ENCODE measurements around the gene FGF1.

FGF1 gene

DNA sequence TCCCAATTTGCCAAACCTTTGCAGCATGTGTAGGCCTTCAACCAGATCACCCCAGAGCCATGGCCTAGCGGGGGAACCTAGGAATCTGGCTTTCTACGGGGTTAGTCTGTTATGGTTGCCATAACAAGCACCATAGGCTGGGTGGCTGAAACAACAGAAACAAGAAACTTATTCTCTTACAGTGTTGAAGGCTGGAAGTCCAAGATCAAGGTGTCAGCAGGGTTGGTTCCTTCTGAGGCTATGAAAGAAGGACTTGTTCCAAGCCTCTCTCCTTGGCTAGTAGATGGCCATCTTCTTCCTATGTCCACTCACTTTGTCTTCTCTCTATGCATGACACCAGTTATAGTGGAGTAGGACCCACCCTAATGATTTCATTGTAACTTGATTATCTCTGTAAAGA, 6.1 kb downstream of the FGF1 start:
- H4K20me1 ChIP-seq (ENCODE audit: insufficient read depth, low read length, poor library complexity, severe bottlenecking) = no peaks in the 10 kb centered on the region

DNA sequence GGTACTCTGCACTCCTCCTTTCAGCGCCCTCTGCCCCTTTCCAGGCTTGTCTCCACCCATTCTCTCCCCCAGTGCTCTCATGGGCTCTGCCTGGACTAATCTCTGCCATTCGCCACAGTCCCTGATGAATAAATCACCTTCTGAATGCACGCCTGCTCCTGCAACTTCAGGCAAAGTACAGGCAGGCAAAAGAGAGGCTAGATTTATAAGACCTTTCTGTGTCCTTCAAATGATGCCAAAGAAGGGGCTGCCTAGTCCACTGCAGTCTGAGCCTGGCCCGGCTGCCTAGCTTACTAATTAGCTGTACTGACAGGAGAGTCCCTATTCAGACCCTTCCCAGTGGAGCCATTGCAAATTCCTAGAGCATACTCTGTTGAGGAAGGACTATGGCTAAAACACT, 7.4 kb downstream of the FGF1 start:
- Histone ChIP-seq H3K9me3 (ENCODE audit: insufficient read depth, low read depth, low read length) (no peaks in the 10 kb centered on the region), H3K4me2 (ENCODE audit: low read depth, low read length, poor library complexity, severe bottlenecking) (no peak overlapping the region), H3K9ac (ENCODE audit: low read depth, low read length, poor library complexity, severe bottlenecking) (no peak overlapping the region), H3K9me2 (replicated peaks; ENCODE audit: low read depth, low read length) (no peaks in the 10 kb centered on the region), H3K4me3 (ENCODE audit: low read length, poor library complexity, severe bottlenecking) (no peak overlapping the region), H2AFZ (ENCODE audit: low read length) (no peak overlapping the region), H3K27me3 (ENCODE audit: insufficient read depth, low read length, poor library complexity, severe bottlenecking) (no peaks in the 10 kb centered on the region), H3K4me1 (ENCODE audit: insufficient read depth, low read length, poor library complexity, severe bottlenecking) (no peaks in the 10 kb centered on the region), H4K20me1 (ENCODE audit: insufficient read depth, low read length, poor library complexity, severe bottlenecking) (no peaks in the 10 kb centered on the region), H3K36me3 (ENCODE audit: insufficient read depth, low read length) (no peaks in the 10 kb centered on the region), H3F3A (ENCODE audit: low read depth) (no peaks in the 10 kb centered on the region), H3K79me2 (ENCODE audit: insufficient read depth, low read length) (no peaks in the 10 kb centered on the region)
- TF ChIP-seq, protein P1, sequence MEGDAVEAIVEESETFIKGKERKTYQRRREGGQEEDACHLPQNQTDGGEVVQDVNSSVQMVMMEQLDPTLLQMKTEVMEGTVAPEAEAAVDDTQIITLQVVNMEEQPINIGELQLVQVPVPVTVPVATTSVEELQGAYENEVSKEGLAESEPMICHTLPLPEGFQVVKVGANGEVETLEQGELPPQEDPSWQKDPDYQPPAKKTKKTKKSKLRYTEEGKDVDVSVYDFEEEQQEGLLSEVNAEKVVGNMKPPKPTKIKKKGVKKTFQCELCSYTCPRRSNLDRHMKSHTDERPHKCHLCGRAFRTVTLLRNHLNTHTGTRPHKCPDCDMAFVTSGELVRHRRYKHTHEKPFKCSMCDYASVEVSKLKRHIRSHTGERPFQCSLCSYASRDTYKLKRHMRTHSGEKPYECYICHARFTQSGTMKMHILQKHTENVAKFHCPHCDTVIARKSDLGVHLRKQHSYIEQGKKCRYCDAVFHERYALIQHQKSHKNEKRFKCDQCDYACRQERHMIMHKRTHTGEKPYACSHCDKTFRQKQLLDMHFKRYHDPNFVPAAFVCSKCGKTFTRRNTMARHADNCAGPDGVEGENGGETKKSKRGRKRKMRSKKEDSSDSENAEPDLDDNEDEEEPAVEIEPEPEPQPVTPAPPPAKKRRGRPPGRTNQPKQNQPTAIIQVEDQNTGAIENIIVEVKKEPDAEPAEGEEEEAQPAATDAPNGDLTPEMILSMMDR (conservative IDR thresholded peaks at IDR 0.05; ENCODE audit: low read length) = no peak
- TF ChIP-seq EZH2phosphoT487 (IDR thresholded peaks at IDR 0.05; ENCODE audit: borderline replicate concordance) = no peak

More for the DNA sequence above, 6.1 kb downstream of the FGF1 start:
- no peaks in the 10 kb centered on the region for H3K36me3 ChIP-seq (ENCODE audit: insufficient read depth, low read length)
- H3K9ac ChIP-seq (ENCODE audit: low read depth, low read length, poor library complexity, severe bottlenecking) = no peak overlapping the region
- no peaks in the 10 kb centered on the region for H3K9me3 ChIP-seq (ENCODE audit: insufficient read depth, low read depth, low read length)
- TF ChIP-seq, protein P1 (conservative IDR thresholded peaks at IDR 0.05; ENCODE audit: low read length) = no peak
- TF ChIP-seq EZH2phosphoT487 (IDR thresholded peaks at IDR 0.05; ENCODE audit: borderline replicate concordance) = no peak
- H3K4me3 ChIP-seq (ENCODE audit: low read length, poor library complexity, severe bottlenecking) = no peak overlapping the region
- no peak overlapping the region for H2AFZ ChIP-seq (ENCODE audit: low read length)
- no peaks in the 10 kb centered on the region for H3K79me2 ChIP-seq (ENCODE audit: insufficient read depth, low read length)
- no peaks in the 10 kb centered on the region for H3K4me1 ChIP-seq (ENCODE audit: insufficient read depth, low read length, poor library complexity, severe bottlenecking)
- no peak overlapping the region for H3K4me2 ChIP-seq (ENCODE audit: low read depth, low read length, poor library complexity, severe bottlenecking)
- no peaks in the 10 kb centered on the region for H3K27me3 ChIP-seq (ENCODE audit: insufficient read depth, low read length, poor library complexity, severe bottlenecking)
- no peaks in the 10 kb centered on the region for H3F3A ChIP-seq (ENCODE audit: low read depth)
- H3K9me2 ChIP-seq (replicated peaks; ENCODE audit: low read depth, low read length) = no peaks in the 10 kb centered on the region

DNA sequence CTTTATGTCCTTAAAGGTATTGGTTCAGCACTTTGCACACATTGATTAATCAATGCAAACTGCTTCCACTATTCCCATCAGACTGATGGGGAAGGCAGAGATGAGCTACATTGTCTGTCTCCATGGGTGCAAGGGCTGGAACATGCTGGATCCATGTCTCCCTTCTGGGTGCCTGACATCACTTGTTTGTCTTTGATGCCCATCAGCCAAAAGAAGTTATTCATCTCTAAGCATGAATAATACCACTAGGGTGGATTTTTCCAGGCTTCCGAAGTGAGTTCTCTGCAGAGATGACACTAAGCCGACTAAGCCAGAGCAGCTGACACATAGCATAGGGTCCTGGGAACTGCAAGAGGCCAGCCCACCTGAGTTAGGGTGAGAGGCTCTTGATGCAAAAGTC, 8.7 kb downstream of the FGF1 start:
- no peak overlapping the region for H3K4me2 ChIP-seq (ENCODE audit: low read depth, low read length, poor library complexity, severe bottlenecking)
- H3K4me3 ChIP-seq (ENCODE audit: low read length, poor library complexity, severe bottlenecking) = no peak overlapping the region
- H4K20me1 ChIP-seq (ENCODE audit: insufficient read depth, low read length, poor library complexity, severe bottlenecking) = no peaks in the 10 kb centered on the region
- H3K9me2 ChIP-seq (replicated peaks; ENCODE audit: low read depth, low read length) = no peaks in the 10 kb centered on the region
- no peaks in the 10 kb centered on the region for H3K79me2 ChIP-seq (ENCODE audit: insufficient read depth, low read length)
- H3K27me3 ChIP-seq (ENCODE audit: insufficient read depth, low read length, poor library complexity, severe bottlenecking) = no peaks in the 10 kb centered on the region
- H2AFZ ChIP-seq (ENCODE audit: low read length) = no peak overlapping the region
- no peaks in the 10 kb centered on the region for H3K9me3 ChIP-seq (ENCODE audit: insufficient read depth, low read depth, low read length)
- H3K36me3 ChIP-seq (ENCODE audit: insufficient read depth, low read length) = no peaks in the 10 kb centered on the region
- no peaks in the 10 kb centered on the region for H3K4me1 ChIP-seq (ENCODE audit: insufficient read depth, low read length, poor library complexity, severe bottlenecking)
- no peaks in the 10 kb centered on the region for H3F3A ChIP-seq (ENCODE audit: low read depth)
- H3K9ac ChIP-seq (ENCODE audit: low read depth, low read length, poor library complexity, severe bottlenecking) = no peak overlapping the region
- TF ChIP-seq, protein P1 (conservative IDR thresholded peaks at IDR 0.05; ENCODE audit: low read length) = no peak
- TF ChIP-seq EZH2phosphoT487 (IDR thresholded peaks at IDR 0.05; ENCODE audit: borderline replicate concordance) = no peak

Measured in Loucy (cell line).